ENCODE measurements around the gene SMYD3.

DNA sequence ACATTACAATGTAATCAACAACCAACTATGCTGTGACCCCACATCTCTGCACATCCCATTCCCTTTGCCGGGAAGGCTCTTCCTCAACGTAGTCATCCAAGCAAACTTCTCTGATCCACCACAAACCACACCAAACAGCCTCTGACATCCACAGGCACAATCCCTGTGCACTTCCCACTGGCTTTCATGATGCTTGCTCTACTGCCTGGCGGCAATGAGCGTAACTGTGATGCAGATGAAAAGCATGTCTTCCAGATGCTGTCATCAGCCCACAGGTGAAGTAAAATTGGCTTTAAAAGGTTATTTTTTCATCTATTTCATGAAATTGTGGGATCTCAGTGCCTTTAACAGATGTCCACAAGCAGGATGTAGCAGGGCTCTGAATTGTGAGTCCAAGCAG, 635.2 kb downstream of the SMYD3 start:
- TF ChIP-seq, protein P1, sequence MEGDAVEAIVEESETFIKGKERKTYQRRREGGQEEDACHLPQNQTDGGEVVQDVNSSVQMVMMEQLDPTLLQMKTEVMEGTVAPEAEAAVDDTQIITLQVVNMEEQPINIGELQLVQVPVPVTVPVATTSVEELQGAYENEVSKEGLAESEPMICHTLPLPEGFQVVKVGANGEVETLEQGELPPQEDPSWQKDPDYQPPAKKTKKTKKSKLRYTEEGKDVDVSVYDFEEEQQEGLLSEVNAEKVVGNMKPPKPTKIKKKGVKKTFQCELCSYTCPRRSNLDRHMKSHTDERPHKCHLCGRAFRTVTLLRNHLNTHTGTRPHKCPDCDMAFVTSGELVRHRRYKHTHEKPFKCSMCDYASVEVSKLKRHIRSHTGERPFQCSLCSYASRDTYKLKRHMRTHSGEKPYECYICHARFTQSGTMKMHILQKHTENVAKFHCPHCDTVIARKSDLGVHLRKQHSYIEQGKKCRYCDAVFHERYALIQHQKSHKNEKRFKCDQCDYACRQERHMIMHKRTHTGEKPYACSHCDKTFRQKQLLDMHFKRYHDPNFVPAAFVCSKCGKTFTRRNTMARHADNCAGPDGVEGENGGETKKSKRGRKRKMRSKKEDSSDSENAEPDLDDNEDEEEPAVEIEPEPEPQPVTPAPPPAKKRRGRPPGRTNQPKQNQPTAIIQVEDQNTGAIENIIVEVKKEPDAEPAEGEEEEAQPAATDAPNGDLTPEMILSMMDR (IDR thresholded peaks at IDR 0.05): no peak
- TF ChIP-seq, protein P2, sequence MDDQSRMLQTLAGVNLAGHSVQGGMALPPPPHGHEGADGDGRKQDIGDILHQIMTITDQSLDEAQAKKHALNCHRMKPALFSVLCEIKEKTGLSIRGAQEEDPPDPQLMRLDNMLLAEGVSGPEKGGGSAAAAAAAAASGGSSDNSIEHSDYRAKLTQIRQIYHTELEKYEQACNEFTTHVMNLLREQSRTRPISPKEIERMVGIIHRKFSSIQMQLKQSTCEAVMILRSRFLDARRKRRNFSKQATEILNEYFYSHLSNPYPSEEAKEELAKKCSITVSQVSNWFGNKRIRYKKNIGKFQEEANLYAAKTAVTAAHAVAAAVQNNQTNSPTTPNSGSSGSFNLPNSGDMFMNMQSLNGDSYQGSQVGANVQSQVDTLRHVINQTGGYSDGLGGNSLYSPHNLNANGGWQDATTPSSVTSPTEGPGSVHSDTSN (IDR thresholded peaks at IDR 0.05): no peak
- no peak for TF ChIP-seq RARB (CRISPR knock-in tag; IDR thresholded peaks at IDR 0.05)
- TF ChIP-seq EP300 (IDR thresholded peaks at IDR 0.05): no peak
- no peak for TF ChIP-seq RAD21 (conservative IDR thresholded peaks at IDR 0.05 in 1 of 2, IDR thresholded peaks at IDR 0.05 in 1 of 2)
- TF ChIP-seq, protein P3, sequence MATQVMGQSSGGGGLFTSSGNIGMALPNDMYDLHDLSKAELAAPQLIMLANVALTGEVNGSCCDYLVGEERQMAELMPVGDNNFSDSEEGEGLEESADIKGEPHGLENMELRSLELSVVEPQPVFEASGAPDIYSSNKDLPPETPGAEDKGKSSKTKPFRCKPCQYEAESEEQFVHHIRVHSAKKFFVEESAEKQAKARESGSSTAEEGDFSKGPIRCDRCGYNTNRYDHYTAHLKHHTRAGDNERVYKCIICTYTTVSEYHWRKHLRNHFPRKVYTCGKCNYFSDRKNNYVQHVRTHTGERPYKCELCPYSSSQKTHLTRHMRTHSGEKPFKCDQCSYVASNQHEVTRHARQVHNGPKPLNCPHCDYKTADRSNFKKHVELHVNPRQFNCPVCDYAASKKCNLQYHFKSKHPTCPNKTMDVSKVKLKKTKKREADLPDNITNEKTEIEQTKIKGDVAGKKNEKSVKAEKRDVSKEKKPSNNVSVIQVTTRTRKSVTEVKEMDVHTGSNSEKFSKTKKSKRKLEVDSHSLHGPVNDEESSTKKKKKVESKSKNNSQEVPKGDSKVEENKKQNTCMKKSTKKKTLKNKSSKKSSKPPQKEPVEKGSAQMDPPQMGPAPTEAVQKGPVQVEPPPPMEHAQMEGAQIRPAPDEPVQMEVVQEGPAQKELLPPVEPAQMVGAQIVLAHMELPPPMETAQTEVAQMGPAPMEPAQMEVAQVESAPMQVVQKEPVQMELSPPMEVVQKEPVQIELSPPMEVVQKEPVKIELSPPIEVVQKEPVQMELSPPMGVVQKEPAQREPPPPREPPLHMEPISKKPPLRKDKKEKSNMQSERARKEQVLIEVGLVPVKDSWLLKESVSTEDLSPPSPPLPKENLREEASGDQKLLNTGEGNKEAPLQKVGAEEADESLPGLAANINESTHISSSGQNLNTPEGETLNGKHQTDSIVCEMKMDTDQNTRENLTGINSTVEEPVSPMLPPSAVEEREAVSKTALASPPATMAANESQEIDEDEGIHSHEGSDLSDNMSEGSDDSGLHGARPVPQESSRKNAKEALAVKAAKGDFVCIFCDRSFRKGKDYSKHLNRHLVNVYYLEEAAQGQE (IDR thresholded peaks at IDR 0.05): no peak
- TF ChIP-seq NR3C1 (IDR thresholded peaks at IDR 0.05): no peak
- TF ChIP-seq MAZ (IDR thresholded peaks at IDR 0.05; ENCODE audit: borderline replicate concordance, low read depth, low read length): no peak
- no peak for TF ChIP-seq POLR2A (IDR thresholded peaks at IDR 0.05; ENCODE audit: low read length)
- no peak for TF ChIP-seq POLR2AphosphoS2 (conservative IDR thresholded peaks at IDR 0.05; ENCODE audit: low read length)
